Keratinocyte (primary cell): ENCODE results near the gene C14orf119. TPM values are rescaled to one million over a fixed set of nuclear protein-coding genes. Genes with fewer than 3 reads are reported as not detected.

Experiments
- DNase-seq: peaks from one replicate; pipeline ENCODE4 v3.0.0-alpha.2; 2011; ENCODE audit warnings: low read depth, missing footprints, low spot score
- FAIRE-seq: peaks from 2 replicates; lab custom pipeline; 2011; peaks lifted over from hg19 to GRCh38; lab: Jason Lieb, UNC
- H2AFZ ChIP-seq: 2 replicates; pipeline ENCODE4 v1.6.0; 2012; ENCODE audit warnings: low read length, control low read depth, inconsistent platforms; ENCODE audit not compliant: control insufficient read depth
- H3K27ac ChIP-seq: 2 replicates; pipeline ENCODE4 v1.5.1; 2011; ENCODE audit warnings: low read length; ENCODE audit not compliant: control insufficient read depth, insufficient read depth
- H3K27me3 ChIP-seq: 3 replicates; pipeline ENCODE4 v1.6.0; 2011; ENCODE audit warnings: low read length; ENCODE audit not compliant: control insufficient read depth, insufficient read depth; ENCODE audit errors: extremely low read depth
- H3K36me3 ChIP-seq, 2 experiments: 2 replicates in 1 of 2; 3 replicates in 1 of 2; pipeline ENCODE4 v1.5.1; 2011; ENCODE audit warnings: low read length in 2 of 2, mild to moderate bottlenecking in 1 of 2; ENCODE audit not compliant: control insufficient read depth in 2 of 2, insufficient read depth in 2 of 2; ENCODE audit errors: extremely low read depth in 1 of 2
- H3K4me1 ChIP-seq: 3 replicates; pipeline ENCODE4 v1.5.1; 2011; ENCODE audit warnings: low read length; ENCODE audit not compliant: control insufficient read depth, insufficient read depth; ENCODE audit errors: extremely low read depth
- H3K4me2 ChIP-seq: 3 replicates; pipeline ENCODE4 v1.6.0; 2011; ENCODE audit warnings: low read depth, low read length; ENCODE audit not compliant: control insufficient read depth, insufficient read depth; ENCODE audit errors: extremely low read depth
- H3K4me3 ChIP-seq, 3 experiments: fragments of 200-600 bp in 1 of 3; sonication (generic) in 1 of 3; 2 replicates in 2 of 3; 3 replicates in 1 of 3; pipeline ENCODE4 v1.5.1; 2011 to 2016; ENCODE audit warnings: low read length in 3 of 3, mild to moderate bottlenecking in 3 of 3, control low read depth in 2 of 3, inconsistent platforms in 1 of 3, low read depth in 1 of 3, mixed read lengths in 1 of 3, mixed run types in 1 of 3, moderate library complexity in 1 of 3; ENCODE audit not compliant: control insufficient read depth in 2 of 3, insufficient read depth in 2 of 3; ENCODE audit errors: extremely low read depth in 1 of 3
- H3K79me2 ChIP-seq: 2 replicates; pipeline ENCODE4 v1.6.0; 2012; ENCODE audit warnings: low read length; ENCODE audit not compliant: control insufficient read depth, insufficient read depth
- H3K9ac ChIP-seq: 3 replicates; pipeline ENCODE4 v1.6.0; 2011; ENCODE audit warnings: low read length; ENCODE audit not compliant: control insufficient read depth, insufficient read depth; ENCODE audit errors: extremely low read depth
- H3K9me1 ChIP-seq: 3 replicates; pipeline ENCODE4 v1.6.0; 2011; ENCODE audit warnings: low read length; ENCODE audit not compliant: control insufficient read depth, insufficient read depth; ENCODE audit errors: extremely low read depth
- H3K9me3 ChIP-seq: 2 replicates; pipeline ENCODE4 v1.5.1; 2012; ENCODE audit warnings: low read depth, low read length; ENCODE audit not compliant: control insufficient read depth
- H4K20me1 ChIP-seq: 3 replicates; pipeline ENCODE4 v1.6.0; 2011; ENCODE audit warnings: low read length; ENCODE audit not compliant: control insufficient read depth, insufficient read depth; ENCODE audit errors: extremely low read depth
- CTCF ChIP-seq, 3 experiments: IDR thresholded peaks in 1 of 3; conservative IDR thresholded peaks in 1 of 3; optimal IDR thresholded peaks in 1 of 3; 2 replicates in 2 of 3; 3 replicates in 1 of 3; pipeline versions ENCODE3 to v1.5.1; 2011; ENCODE audit warnings: low read length in 3 of 3, mild to moderate bottlenecking in 3 of 3, moderate library complexity in 2 of 3, control low read depth in 1 of 3, inconsistent platforms in 1 of 3; ENCODE audit not compliant: insufficient read depth in 2 of 3; ENCODE audit errors: extremely low read depth in 1 of 3
- EZH2 ChIP-seq: IDR thresholded peaks from one replicate; pipeline ENCODE4 v1.6.1; 2012; ENCODE audit warnings: inconsistent platforms, mild to moderate bottlenecking, low read length, moderate library complexity
- dilution Hi-C: fragments of 300-500 bp; cut with MboI; formaldehyde crosslinking; loops from one replicate; pipeline ENCODE4 v1.7.0; 2020; ENCODE audit warnings: low sequenced_read_pairs; ENCODE audit not compliant: extremely low pct_ligation_motif_present
- polyA plus RNA-seq, 5 experiments: library from polyadenylated mRNA; depleted of rRNA in 3 of 5; stranded (reverse) in 3 of 5; stranded (forward) in 1 of 5; unstranded in 1 of 5; fragments of >200 nt; gene quantifications; 1 replicate in 1 of 5; 2 replicates in 3 of 5; 3 replicates in 1 of 5; pipeline versions ENCODE4 v1.2.1 to v1.2.3, GENCODE V29; 2011 to 2012; ENCODE audit warnings: missing spikeins in 2 of 5, low read depth in 1 of 5, low replicate concordance in 1 of 5

Gene C14orf119
- polyA plus RNA-seq, 1 donor (not counting 4 experiments of a cell fraction or from before 2014, with no cell fraction given) = 73.7 TPM

GRCh38 chr14:23101986-23102625, 6.8 kb downstream of the C14orf119 start:
- no peak overlapping the region for H3K9ac ChIP-seq
- H2AFZ ChIP-seq = no peak overlapping the region
- H3K9me1 ChIP-seq = peaks cover 4% of the 10 kb centered on the region
- DNase-seq (no peak), FAIRE-seq (no peak)
- peaks cover 9% of the 10 kb centered on the region for H4K20me1 ChIP-seq
- H3K27ac ChIP-seq = no peak overlapping the region
- peaks cover 5% of the 10 kb centered on the region for H3K4me1 ChIP-seq
- H3K27me3 ChIP-seq = no peaks in the 10 kb centered on the region
- TF ChIP-seq EZH2 (no peak), CTCF (optimal IDR thresholded peaks at IDR 0.05 in 1 of 3, IDR thresholded peaks at IDR 0.05 in 1 of 3, conservative IDR thresholded peaks at IDR 0.05 in 1 of 3; ENCODE audit: extremely low read depth in 1 of 3, insufficient read depth in 2 of 3, low read length in 3 of 3) (no peak)
- no peak overlapping the region for H3K4me3 ChIP-seq
- H3K4me2 ChIP-seq = no peak overlapping the region
- H3K9me3 ChIP-seq = no peaks in the 10 kb centered on the region
- dilution Hi-C loops = no loop called here
- H3K36me3 ChIP-seq = peaks cover 5 to 13% of the 10 kb centered on the region in 2 experiments
- H3K79me2 ChIP-seq = peaks cover 24% of the 10 kb centered on the region

- H3K36me3 ChIP-seq = peaks cover 5 to 6% of the 10 kb centered on the region in 2 experiments
- dilution Hi-C loops = no loop called here
- peaks cover 17% of the 10 kb centered on the region for H3K79me2 ChIP-seq
- H2AFZ ChIP-seq = no peak overlapping the region
- no peak overlapping the region for H3K4me2 ChIP-seq
- TF ChIP-seq EZH2 = no peak
- TF ChIP-seq CTCF (optimal IDR thresholded peaks at IDR 0.05 in 1 of 3, IDR thresholded peaks at IDR 0.05 in 1 of 3, conservative IDR thresholded peaks at IDR 0.05 in 1 of 3; ENCODE audit: extremely low read depth in 1 of 3, insufficient read depth in 2 of 3, low read length in 3 of 3) = no peak
- no peak overlapping the region for H3K9ac ChIP-seq
- no peaks in the 10 kb centered on the region for H3K9me3 ChIP-seq
- H4K20me1 ChIP-seq = peaks cover 3% of the 10 kb centered on the region
- H3K9me1 ChIP-seq = peaks cover 3% of the 10 kb centered on the region
- no peak overlapping the region for H3K27ac ChIP-seq
- H3K4me1 ChIP-seq = no peaks in the 10 kb centered on the region
- H3K4me3 ChIP-seq = no peak overlapping the region
- no peaks in the 10 kb centered on the region for H3K27me3 ChIP-seq
- DNase-seq (no peak), FAIRE-seq (no peak)
These were observed 7.5 kb downstream of the C14orf119 start for GRCh38 chr14:23102801-23103200.
